GM21619 (cell line): ENCODE measurements around the gene TEX2.
A peak's percentile ranks its signal among the peaks of the same experiment; 100 is the strongest.

ENCODE experiments used
- ATAC-seq: cut with Tn5 transposase; IDR thresholded peaks from one replicate; pipeline ENCODE4 v1.9.1; 2021; ENCODE audit not compliant: unreplicated experiment

The TEX2 gene

GRCh38 chr17:64270885-64271284, 7.8 kb upstream of the TEX2 start:
- no peak for ATAC-seq

- no peak for ATAC-seq
Observed at GRCh38 chr17:64269687-64270649, 6.9 kb upstream of the TEX2 start.

- ATAC-seq = no peak
Observed at GRCh38 chr17:64264891-64265290, 1.8 kb upstream of the TEX2 start.

DNA sequence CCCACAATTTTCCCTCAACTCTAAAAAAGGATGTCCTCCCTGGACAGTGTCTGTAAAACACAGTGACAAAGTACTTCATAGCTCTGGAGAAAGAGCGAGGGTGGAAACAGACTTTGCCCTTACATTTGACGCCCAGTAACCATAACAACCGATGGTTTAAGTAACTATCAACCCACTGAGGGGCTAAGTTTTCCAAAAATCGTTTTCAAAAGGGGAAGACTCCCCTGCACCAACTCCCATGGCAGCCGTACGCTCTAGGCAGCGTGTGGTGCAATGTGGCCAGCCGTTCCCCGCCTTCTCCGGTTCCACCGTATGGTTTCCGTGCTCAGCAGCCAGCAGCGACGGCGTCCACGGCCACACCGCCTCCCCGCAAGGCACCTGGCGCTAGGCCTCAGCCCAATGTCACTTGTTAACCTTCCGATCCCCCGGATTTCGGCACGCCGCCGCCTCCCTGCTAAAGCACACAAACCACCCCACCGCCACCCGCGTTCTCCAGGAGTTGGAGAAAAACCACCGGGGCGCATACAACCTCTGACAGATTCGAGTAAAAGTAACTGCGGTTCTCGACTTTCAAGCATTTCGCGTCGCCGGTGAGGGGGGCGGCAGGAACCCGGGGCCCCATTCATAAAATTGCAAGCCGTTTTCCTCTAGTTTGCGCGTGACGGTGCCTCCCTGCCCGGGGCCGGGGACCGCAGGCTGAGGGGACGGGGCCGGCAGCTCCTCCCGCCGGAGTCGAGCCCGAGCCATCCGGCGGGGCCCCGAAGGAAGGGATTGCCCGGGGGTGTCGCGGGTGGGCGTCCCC, 661 bp downstream of the TEX2 start:
- ATAC-seq = peak; percentile 28

DNA sequence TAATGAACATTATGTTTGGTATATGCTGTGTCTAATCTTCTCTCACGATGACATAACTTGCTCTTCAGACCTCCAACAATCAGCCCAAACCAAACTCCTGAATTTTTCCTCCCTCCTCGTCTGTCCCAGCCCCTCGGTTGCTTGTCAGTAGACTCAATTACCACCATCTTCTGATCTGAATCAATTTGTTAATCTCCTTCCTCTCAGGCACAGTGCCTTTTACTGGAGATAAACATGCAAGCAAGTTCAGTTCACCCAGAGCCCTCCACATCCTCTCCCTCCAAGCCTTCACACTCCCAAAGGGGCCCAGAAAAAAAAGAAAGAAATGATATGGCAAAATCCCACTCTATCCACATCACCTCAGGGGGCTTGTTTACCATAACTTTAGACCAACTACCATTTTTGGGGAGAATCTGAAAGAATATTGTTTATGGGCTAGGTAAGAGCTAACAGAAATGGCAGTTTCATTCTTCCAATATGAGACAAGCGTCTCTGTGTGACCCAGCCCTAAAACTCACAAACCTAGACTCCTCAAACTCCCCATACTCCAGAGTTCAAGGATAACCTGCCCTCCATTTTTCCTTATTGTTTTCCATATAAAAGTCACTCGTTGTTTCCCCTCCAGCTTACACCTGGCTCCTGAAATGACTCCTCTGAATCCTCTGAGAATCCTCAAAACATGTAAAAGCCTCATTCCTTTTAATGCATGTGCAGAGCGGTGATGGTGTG, 1.5 kb downstream of the TEX2 start:
- ATAC-seq = no peak

GRCh38 chr17:64260886-64261285, 2.2 kb downstream of the TEX2 start:
- no peak for ATAC-seq

GRCh38 chr17:64259922-64260321, 3.1 kb downstream of the TEX2 start:
- ATAC-seq = no peak

DNA sequence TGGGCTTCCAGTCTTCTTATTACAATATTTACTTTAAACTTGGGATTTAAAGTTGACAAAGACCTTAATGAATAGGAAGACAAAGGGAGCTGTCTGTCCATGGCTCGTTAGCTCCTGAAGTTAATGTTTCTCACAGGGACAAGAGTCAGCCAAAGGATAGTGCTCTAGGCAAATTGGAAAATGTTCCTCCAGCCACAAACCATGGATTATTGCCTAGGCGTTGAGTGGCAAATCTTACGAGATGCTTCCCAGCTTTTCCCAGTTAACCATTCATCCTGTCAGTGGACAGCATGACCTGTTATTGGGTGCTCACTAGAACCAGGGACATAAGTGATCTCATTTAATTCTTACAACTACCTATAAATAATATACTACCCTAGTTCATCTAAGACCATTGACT, 3.6 kb downstream of the TEX2 start:
- no peak for ATAC-seq

DNA sequence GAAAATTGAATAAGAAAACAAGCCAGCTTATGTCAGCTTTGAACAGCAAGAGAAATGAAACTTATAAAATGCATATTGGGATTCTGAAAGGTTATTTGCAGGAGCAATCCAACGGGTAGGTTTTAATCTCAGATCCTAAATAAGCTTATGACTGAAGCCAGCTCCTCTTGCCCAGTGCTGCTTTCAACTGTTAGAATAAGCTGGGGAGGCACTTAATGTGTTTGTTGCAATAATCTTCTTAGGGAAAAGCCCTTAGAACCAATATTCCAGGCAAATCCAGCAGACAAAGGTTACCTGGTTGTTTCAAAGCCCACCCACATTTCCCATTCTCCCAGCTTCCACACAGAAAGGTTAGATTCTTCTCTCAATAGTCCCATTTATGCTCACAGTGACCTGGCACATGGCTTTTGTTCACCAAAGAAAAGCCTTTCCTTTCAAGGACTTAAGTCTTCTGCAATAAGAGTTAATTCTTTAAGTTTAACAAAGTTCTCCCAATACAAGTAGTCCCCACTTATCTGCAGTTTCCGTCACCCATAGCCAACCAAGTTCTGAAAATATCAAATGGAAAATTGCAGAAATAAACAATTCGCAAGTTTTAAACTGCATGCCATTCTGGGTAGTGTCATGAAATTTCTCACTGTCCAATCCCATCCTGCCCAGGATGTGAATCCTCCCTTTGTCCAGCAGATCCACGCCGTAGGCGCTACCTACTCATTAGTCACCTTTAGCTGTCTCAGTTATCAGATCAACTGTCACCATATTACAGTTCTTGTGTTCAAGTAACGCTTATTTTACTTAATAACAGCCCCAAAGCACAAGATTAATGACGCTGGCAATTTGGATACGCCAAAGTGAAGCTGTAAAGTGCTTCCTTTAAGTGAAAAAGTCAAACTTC, 5.9 kb downstream of the TEX2 start:
- no peak for ATAC-seq

GRCh38 chr17:64255764-64256163, 7.3 kb downstream of the TEX2 start:
- no peak for ATAC-seq

GRCh38 chr17:64254755-64255154, 8.3 kb downstream of the TEX2 start:
- no peak for ATAC-seq

GRCh38 chr17:64253470-64253869, 9.6 kb downstream of the TEX2 start:
- no peak for ATAC-seq

GRCh38 chr17:64252831-64253230, 10.2 kb downstream of the TEX2 start:
- ATAC-seq = no peak

DNA sequence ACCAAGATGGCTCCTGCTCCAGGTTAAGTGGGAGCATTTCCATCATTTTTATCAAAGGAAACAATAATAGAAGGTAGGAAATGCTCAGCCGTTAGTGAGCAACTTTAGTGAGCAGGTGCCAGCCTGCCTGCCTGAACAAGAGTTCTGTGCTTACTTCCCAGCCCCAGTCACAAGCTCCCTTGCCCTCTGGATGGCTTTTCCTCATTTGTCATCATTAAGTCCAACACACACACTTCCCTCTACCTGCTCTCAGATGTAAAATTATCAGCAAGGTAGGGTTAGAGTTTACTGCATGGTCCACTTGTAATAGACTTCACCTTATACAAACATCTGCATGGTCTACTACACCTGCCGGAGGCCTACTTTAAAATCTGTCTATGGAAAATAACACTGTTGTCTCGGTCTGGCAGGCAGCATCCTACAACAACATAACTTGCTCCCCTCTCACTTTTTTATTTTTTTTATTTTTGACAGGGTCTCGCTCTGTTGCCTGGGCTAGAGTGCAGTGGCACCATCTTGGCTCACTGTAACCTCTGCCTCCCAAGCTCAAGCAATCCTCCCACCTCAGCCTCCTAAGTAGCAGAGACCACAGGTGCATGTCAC, 12.7 kb downstream of the TEX2 start:
- no peak for ATAC-seq

DNA sequence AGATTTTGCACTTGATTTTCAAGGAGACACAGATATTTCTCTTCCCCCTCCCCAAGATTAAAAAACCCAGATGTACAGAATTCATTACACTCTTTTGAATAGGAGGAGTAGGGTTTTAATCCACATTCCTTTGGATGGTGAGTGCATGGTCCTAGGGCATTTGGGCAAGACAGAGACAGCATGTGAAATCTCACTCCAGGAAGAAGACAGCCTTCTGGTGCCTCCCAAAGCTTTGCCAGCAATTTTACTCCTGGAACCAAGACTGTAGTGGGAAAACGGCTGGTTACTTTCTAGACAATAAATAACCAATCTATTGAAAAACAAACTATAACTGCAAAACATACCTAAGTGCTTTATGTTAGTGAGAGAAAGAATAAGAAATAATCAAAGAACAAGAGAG, 15.2 kb downstream of the TEX2 start:
- ATAC-seq = no peak

DNA sequence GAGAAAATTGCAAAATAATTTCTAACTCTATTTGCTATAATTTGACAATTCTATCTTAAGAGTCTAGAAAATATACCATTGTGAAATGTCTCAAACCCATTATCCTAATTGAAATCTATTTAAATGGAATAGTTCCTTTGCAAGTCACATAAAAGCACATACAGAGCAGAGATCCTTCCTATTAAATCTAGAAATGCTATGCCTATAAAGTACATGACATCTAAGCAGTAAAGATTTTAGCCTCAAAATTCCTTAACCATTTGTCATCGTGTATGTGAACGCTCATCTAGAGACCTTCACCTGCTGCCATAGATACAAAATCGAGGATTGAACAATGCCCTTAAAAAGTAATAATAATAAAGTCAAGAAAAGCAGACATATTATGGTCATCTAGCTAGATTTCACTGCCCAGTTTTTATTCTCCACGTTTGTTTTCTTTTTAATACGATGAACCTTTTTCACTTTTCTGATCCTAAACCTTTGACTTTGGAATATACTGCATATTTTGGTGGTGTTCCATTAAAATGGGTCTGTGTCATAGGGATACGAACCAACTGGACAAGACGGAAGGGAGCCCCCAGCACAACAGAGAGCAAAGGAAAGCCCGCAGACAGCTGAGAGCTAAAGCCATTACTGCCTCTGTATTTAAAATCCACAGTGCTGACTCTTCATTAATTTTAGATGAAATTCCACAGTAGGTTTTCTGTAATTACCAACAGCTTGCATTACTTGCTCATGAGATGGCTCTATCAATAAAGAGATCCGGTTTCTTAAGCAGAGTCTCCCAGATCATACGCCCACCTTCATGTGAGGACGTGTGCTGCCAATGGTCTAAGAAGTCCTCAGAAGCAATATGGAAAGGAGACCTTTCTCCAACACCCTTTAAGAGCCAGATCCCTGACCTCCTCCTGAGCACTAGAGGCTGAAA, 17.6 kb downstream of the TEX2 start:
- ATAC-seq = no peak

GRCh38 chr17:64244165-64244564, 18.9 kb downstream of the TEX2 start:
- ATAC-seq = no peak

GRCh38 chr17:64243340-64243739, 19.7 kb downstream of the TEX2 start:
- no peak for ATAC-seq

GRCh38 chr17:64242633-64243032, 20.4 kb downstream of the TEX2 start:
- ATAC-seq = no peak
